H1 (cell line): Measurements from ENCODE around the gene RARRES1.

Experiments
- ATF3 ChIP-seq: IDR thresholded peaks from 2 replicates; pipeline ENCODE4 v1.6.1; 2011; ENCODE audit warnings: low read depth, mild to moderate bottlenecking, low read length; ENCODE audit not compliant: insufficient read depth
- CHD2 ChIP-seq: IDR thresholded peaks from 2 replicates; pipeline ENCODE4 v1.6.1; 2012; ENCODE audit warnings: low read length, improper control_type of control experiment
- CTCF ChIP-seq, 3 experiments: IDR thresholded peaks; 1 replicate in 2 of 3; 2 replicates in 1 of 3; pipeline versions ENCODE4 v1.5.1 to v1.6.1; 2011; ENCODE audit warnings: low read length in 3 of 3, mild to moderate bottlenecking in 3 of 3, inconsistent platforms in 2 of 3, low read depth in 1 of 3, moderate library complexity in 1 of 3; ENCODE audit not compliant: insufficient read depth in 1 of 3; ENCODE audit errors: control extremely low read depth in 1 of 3
- EGR1 ChIP-seq: IDR thresholded peaks from 2 replicates; pipeline ENCODE4 v1.6.1; 2011; ENCODE audit warnings: low read depth, low read length, borderline replicate concordance
- EP300 ChIP-seq, 2 experiments: IDR thresholded peaks; 1 replicate in 1 of 2; 2 replicates in 1 of 2; pipeline ENCODE4 v1.6.1; 2011 to 2012; ENCODE audit warnings: low read depth in 2 of 2, low read length in 2 of 2, mild to moderate bottlenecking in 2 of 2, borderline replicate concordance in 1 of 2, inconsistent platforms in 1 of 2, moderate library complexity in 1 of 2
- GTF2F1 ChIP-seq: IDR thresholded peaks from 2 replicates; pipeline ENCODE4 v1.6.1; 2012; ENCODE audit warnings: low read depth, low read length, improper control_type of control experiment, borderline replicate concordance
- JUND ChIP-seq: IDR thresholded peaks from 2 replicates; pipeline ENCODE4 v1.6.1; 2011; ENCODE audit warnings: mild to moderate bottlenecking, improper control_type of control experiment, low read length
- POLR2A ChIP-seq, 2 experiments: IDR thresholded peaks; 1 replicate in 1 of 2; 2 replicates in 1 of 2; pipeline ENCODE4 v1.6.1; 2011; ENCODE audit warnings: low read depth in 2 of 2, low read length in 2 of 2, mild to moderate bottlenecking in 2 of 2; ENCODE audit errors: control extremely low read depth in 1 of 2
- POLR2AphosphoS5 ChIP-seq: IDR thresholded peaks from 2 replicates; pipeline ENCODE4 v1.6.1; 2011; ENCODE audit warnings: low read depth, low read length
- SIN3A ChIP-seq, 2 experiments: IDR thresholded peaks in 1 of 2; conservative IDR thresholded peaks in 1 of 2; 2 replicates each; pipeline ENCODE4 v1.6.1; 2011 to 2012; ENCODE audit warnings: low read length in 2 of 2, improper control_type of control experiment in 1 of 2, low read depth in 1 of 2, mild to moderate bottlenecking in 1 of 2
- SRF ChIP-seq: IDR thresholded peaks from 2 replicates; pipeline ENCODE4 v1.6.1; 2011; ENCODE audit warnings: mild to moderate bottlenecking, low read depth, low read length, moderate library complexity
- TAF1 ChIP-seq: IDR thresholded peaks from 2 replicates; pipeline ENCODE4 v1.6.1; 2011; ENCODE audit warnings: mild to moderate bottlenecking, low read depth, low read length
- TEAD4 ChIP-seq: IDR thresholded peaks from 2 replicates; pipeline ENCODE4 v1.6.1; 2012; ENCODE audit warnings: low read depth, low read length, inconsistent platforms, mixed read lengths
- USF2 ChIP-seq: IDR thresholded peaks from 2 replicates; pipeline ENCODE4 v1.6.1; 2011; ENCODE audit warnings: low read length, improper control_type of control experiment

- no peak for TF ChIP-seq ATF3
- TF ChIP-seq EP300 (IDR thresholded peaks at IDR 0.05; ENCODE audit: borderline replicate concordance in 1 of 2, low read depth in 2 of 2, low read length in 2 of 2): no peak
- TF ChIP-seq TAF1: no peak
- TF ChIP-seq CTCF (IDR thresholded peaks at IDR 0.05; ENCODE audit: control extremely low read depth in 1 of 3, insufficient read depth in 1 of 3, low read depth in 1 of 3, low read length in 3 of 3): no peak
- no peak for TF ChIP-seq USF2
- TF ChIP-seq SIN3A (conservative IDR thresholded peaks at IDR 0.05 in 1 of 2, IDR thresholded peaks at IDR 0.05 in 1 of 2; ENCODE audit: low read depth in 1 of 2, low read length in 2 of 2): no peak
- no peak for TF ChIP-seq POLR2A (IDR thresholded peaks at IDR 0.05; ENCODE audit: control extremely low read depth in 1 of 2, low read depth in 2 of 2, low read length in 2 of 2)
- TF ChIP-seq EGR1: no peak
- TF ChIP-seq GTF2F1: no peak
- TF ChIP-seq POLR2AphosphoS5: no peak
- TF ChIP-seq SRF: no peak
- no peak for TF ChIP-seq JUND
- TF ChIP-seq TEAD4: no peak
- no peak for TF ChIP-seq CHD2
Observed at GRCh38 chr3:158749526-158749925, 17.3 kb upstream of the RARRES1 start.
